HTERT RPE-1 (cell line): ENCODE measurements around the gene ZMIZ2.
"Not testable (repeated sequence)": the region's sequence is repeated elsewhere in the genome, so short reads cannot be mapped to it uniquely, and the experiment has no call there.

ENCODE experiments used
- in situ Hi-C: fragments of 300-500 bp; cut with MboI; formaldehyde crosslinking; loops from 4 replicates; pipeline ENCODE4 v1.14.3; 2020; ENCODE audit warnings: low sequenced_read_pairs

The ZMIZ2 gene

DNA sequence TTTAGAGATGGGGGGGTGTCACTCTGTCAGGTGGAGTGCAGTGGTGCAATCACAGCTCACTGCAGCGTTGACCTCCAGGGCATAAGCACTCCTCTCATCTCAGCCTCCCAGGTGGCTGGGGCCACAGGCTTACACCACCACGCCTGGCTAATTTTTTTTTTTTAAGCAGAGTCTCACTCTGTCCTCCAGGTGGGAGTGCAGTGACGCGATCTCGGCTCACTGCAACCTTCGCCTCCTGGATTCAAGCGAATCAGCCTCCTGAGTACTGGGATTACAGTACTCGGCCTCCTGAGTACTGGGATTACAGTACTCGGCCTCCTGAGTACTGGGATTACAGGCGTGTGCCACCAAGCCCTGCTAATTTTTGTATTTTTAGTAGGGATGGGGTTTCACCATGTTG, 24.2 kb downstream of the ZMIZ2 start:
- in situ Hi-C loops, result no loop called here

DNA sequence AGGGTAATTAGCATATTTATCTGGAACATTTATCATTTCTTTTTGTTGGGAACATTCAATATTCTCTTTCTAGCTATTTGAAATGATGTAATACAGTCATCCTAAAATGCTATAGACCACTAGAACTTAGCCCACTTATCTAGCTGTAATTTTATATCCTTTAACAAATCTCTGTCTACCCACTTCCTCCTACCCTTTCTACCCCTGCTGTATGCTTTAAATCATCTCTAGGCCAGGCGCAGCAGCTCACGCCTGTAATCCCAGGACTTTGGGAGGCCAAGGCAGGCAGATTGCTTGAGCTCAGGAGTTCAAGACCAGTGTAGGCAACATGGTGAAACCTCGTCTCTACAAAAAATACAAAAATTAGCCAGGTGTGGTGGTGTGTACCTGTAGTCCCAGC, 25.8 kb downstream of the ZMIZ2 start:
- in situ Hi-C loops, result not testable (repeated sequence)

DNA sequence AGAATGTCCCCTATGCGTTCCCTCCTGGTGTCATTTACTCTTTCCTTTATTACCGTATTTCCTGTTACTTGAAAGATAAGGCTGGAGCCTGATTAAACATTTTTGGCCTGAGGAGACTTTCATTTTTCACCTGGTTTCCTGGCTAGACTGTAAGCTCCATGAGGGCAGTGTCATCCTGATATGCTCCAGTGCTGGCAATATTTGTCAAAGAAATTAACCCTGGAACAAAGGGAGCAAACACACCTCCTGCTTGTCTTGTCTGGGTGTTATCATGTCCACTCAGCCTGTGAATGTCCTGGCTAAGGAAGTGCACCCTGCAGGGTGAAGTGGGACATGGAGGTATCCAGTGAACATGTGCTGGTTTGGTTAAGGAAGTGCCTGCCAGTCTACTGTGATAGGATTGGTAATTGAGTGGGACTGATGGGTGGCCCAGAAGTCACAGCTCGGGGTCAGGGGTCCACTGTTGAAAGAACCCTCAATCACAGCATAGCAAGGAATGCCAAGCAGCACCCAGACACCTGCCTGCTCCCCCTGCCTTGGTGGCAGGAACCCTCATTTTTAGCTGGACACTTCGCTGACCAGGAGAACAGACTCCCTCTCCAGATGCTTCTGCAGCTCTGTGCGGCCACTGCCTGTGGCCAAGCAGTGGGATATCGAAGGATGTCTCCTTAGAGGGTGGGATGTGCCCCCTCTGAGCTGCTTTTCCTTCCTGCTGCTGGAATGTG, 26.9 kb downstream of the ZMIZ2 start:
- in situ Hi-C loops, result no loop called here

DNA sequence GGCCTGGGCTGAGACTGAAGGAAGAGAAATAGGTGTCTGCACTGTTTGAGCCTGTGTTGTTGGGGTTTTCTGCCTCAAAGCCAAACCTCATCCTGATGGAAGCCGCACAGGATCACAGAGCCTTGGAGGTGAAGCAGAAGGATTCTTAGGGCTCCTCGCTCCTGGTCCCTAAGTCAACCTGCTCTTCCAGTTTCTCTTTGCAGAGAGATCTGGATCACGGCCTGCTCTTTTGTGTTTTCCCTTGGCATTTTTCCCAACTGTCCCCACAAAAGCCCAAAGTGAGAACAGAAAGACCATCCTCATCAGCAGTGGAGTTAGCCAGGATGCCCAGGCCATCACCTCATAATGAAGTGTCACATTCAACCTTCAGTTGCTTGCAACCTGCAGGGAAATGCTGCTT, 27.6 kb downstream of the ZMIZ2 start:
- in situ Hi-C loops, result no loop called here

DNA sequence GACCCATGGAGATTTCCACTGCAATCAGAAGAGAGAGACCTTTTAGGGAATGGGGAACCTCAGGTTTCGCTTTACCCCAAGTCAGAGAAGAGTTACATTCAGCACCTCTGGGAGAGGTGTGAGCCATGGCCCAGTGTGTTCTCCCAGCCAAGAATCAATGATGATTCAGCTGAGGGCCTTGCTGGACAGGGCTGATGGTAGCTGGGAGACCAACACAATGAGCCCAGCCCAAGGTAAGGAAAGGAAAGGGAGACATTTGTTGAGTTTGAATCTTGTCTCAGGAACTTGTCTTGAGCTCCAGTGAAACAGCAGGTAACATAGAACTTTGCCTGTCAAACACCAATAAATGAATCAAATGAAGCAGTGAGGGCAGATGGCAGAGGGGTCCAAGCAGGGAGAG, 33.8 kb downstream of the ZMIZ2 start:
- in situ Hi-C loops, result no loop called here

DNA sequence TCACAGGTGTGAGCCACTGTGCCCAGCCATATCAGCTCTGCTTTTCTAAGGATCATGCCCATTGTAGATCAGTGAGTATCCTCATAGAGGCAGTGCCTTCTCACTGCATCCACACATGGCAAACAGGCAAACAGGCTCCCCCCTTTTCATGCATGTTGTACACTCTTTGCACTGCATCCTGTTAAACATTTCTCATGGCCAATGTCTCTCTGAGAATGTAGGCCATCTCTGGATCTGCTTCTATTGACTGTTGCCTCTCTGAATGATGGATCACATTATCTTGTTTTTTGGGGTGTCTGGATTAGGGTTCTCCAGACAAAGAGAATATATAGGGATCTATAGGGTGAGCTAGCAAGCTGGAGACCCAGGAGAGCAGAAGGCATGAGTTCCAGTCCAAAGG, 34.8 kb downstream of the ZMIZ2 start:
- in situ Hi-C loops, result no loop called here

DNA sequence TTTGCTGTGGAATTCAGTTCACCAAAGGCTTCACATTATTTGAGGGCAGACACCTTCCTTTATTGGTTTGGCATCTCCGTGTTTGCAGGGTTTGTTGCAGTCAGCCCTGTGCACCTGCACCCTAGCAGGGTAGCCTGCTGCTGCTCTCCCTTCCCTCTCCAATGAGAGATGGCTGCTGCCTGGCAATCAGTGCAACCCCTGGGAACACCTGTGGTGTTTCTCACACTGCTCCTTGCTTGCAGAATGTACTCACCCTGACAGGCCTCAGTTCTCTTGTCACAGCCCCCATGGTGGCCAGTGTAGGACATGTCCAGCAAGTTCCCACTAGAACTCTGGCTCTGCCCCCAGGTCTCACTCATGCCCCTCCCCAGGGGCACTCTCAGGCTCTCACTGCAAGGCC, 35.7 kb downstream of the ZMIZ2 start:
- in situ Hi-C loops, result no loop called here

DNA sequence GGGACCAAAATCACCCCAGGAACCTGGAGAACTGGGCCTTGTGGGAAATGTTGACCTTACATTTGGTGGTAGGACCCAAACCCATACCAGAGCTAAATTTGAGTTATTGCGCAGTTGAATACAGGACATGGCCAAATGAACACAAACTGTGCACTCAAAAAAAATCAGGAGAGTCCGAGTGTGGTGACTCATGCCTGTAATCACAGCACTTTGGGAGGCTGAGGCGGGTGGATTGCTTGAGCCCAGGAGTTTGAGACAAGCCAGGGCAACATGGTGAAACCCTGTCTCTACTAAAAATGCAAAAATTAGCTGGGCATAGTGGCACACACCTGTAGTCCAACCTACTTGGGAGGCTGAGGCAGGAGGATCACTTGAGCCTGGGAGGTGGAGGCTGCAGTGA, 36.6 kb downstream of the ZMIZ2 start:
- in situ Hi-C loops, result not testable (repeated sequence)

DNA sequence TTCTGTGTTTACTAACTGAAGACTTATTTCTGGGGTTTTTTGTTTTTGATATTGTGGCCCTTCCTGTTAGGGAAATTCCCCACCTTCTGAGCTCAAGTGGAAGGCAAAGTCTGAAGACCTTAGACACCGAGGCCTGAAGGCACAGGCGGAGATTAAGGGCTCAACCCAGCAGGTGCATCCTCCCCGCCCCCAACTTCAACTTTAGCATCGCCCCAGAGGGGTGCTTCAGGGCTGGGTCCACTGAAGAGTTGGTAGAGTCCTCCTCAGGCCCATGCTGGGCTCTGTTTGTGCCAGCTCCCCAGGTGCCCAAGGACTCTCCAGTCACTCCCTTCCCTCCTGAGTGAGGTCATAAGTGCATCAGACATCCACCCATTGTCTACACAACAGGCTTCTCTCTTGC, 38.4 kb downstream of the ZMIZ2 start:
- in situ Hi-C loops, result no loop called here

DNA sequence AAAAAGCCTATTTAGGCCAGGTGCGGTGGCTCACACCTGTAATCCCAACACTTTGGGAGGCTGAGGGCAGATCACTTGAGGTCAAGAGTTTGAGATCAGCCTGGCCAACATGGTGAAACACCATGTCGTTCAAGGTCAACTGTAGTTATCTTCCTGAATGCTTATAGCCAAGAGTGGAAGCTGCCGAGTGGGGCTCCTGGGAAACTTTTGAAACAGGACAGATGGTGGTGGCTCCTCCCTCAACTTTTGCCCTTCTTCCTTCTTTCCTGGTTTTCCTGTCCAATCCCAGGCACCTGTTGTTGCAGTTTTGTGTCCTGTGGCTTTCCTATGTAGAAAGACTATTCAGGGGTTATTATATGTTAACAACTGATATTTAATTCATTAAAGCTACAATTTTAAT, 39.1 kb downstream of the ZMIZ2 start:
- in situ Hi-C loops, result no loop called here

DNA sequence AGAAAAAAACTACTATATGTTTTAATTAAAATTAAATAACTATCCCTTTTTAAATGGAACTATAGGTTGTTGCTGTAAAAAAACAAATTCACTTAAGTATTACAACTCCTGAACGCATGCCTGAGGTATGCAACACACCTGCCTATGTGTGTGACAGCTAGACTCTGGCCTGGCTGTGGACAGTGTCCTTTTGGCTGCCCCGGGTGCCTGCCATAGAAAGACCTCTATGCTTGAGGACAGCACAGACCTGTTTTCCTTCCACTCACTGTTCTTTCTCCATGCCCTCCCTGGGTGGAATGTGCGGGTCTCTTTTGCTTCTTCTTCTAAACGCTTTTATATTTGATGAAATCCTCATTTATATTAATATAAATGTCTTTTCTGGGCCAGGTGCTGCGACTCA, 41.3 kb downstream of the ZMIZ2 start:
- in situ Hi-C loops, result no loop called here

DNA sequence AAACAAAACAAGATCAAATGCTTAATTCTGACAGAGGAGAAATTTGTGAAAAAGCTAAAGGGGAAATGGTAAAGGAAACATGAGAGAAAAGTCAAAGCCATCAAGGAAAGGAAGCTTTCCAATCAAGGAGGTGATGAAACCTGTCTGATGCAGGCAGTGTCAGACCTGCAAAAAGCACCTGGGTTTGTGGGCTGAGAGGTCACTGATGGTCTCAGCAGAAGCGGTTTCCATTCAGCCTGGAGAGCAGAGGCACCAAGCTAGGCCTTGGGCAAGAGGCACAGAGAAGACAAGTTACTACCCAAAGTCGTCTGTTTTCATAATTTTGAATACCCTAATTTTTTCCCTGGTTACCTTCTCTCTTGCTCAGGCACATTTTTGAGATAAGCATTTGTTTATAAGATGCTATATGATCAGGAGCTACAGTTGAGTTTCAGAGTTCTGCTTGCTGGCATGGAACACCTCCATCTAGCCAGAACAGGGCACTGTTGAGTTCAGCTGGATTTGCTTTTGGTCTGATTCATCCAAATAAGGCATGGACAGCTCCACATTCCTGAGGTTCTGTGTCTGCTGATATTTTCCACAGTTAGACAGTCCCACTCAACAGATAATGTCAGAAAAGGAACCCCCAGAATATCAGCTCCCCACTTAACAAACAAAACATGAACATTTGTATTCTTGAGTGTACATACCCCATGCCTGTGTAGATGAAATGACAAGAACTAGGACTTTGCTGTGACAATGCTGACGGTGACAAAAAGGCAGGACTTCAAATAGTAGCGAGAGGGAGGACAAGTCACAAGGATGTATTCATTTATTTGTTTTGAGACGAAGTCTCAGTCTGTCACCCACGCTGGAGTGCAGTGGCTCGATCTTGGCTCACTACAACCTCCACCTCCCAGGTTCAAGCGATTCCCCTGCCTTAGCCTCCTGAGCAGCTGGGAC, 42.9 kb downstream of the ZMIZ2 start:
- in situ Hi-C loops, result no loop called here

DNA sequence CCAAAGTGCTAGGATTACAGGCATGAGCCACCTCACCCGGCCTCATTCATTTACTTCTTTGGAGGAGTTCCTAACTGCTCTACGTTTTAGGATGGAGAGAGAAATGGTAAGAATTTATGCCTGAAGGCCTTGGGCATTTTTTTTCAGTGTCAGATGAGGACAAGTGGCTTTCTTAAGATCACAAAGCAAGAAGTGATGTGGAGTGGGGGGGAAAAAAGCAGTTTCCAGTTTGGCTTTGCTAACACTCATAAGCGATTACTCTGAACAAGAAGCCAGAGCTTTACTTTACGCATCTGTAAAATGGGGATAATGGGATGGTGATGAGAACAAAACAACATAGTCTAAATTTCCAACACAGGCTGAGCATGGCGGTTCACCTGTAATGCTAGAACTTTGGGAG, 45.3 kb downstream of the ZMIZ2 start:
- in situ Hi-C loops, result no loop called here

DNA sequence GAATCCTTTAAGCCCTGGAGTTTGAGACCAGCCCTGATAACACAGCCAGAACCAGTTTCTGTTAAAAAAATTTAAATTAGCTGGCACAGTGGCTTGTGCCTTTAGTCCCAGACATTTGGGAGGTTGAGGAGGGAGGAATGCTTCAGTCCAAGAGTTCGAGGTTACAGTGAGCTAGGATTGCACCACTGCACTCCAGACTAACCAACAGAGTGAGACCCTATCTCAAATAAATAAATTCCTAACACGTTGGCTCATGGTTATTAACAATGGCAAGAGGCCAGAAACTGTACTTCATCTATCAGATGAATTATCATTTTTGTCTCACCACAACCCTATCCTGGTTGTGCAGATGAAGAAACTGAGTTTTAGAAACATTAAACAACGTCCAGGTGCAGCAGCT, 45.7 kb downstream of the ZMIZ2 start:
- in situ Hi-C loops, result no loop called here

DNA sequence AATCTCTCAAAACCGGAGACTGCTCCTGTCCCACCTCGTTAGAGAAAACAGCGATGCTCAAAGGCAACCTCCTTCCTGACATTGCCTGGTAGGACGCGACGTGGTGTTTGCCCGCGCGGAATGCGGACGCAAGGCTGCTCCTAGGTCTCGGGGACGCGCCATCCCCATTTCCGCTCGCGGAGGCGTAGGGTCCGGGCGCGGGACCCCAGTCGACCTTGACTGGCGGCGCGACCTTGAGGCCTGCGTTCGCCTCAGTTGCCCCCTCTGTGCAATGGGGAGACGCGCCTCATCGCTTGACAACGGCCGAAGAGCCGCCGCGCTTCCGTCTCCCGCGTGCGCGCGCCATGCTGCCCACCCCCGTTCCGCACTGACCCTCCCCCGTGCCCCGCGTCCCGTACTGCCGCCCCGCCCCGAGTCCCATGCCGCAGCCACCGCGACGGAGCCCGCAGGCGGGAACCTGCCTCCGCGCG, 47.4 kb downstream of the ZMIZ2 start:
- in situ Hi-C loops, result no loop called here

DNA sequence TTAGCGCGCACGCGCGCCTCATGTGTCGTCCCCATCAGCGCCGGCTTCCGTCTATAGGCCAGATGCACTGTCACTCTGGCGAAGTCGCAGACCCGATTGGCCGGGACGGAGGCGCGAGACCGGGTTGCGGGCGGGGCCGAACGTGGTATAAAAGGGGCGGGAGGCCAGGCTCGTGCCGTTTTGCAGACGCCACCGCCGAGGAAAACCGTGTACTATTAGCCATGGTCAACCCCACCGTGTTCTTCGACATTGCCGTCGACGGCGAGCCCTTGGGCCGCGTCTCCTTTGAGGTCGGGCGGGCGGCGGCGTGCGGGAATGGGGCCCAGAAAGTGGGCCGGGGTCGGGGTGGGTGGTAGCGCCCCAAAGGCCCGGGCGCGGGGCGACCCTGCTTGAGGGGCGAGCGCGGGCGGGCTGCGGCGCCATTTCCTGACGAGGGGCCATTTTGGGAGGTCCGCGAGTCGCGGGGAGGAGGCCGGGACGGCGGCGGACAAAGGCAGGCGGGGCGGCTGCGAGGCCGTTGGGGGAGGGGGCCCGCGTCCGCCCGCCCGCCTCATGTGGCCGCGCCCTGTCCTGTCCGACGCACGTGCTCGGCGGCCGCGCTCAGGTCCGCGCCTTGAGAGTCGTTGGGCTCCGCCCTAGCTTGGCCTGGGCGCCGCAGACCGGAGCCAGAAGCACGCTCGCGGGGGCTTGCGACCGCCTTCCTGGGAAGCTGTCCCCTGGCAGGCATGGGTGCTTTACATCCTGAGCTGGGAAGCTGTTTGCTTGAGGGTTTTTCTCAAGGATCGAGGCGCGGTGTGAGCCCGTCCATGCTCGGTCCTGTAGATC, 48.1 kb downstream of the ZMIZ2 start, which contains the start of gene PPIA:
TSS of gene PPIA (plus strand) at position 178 of the 825 bp plus-strand sequence. CDS start at position 222, 44 bp downstream.
- in situ Hi-C loops, result no loop called here

DNA sequence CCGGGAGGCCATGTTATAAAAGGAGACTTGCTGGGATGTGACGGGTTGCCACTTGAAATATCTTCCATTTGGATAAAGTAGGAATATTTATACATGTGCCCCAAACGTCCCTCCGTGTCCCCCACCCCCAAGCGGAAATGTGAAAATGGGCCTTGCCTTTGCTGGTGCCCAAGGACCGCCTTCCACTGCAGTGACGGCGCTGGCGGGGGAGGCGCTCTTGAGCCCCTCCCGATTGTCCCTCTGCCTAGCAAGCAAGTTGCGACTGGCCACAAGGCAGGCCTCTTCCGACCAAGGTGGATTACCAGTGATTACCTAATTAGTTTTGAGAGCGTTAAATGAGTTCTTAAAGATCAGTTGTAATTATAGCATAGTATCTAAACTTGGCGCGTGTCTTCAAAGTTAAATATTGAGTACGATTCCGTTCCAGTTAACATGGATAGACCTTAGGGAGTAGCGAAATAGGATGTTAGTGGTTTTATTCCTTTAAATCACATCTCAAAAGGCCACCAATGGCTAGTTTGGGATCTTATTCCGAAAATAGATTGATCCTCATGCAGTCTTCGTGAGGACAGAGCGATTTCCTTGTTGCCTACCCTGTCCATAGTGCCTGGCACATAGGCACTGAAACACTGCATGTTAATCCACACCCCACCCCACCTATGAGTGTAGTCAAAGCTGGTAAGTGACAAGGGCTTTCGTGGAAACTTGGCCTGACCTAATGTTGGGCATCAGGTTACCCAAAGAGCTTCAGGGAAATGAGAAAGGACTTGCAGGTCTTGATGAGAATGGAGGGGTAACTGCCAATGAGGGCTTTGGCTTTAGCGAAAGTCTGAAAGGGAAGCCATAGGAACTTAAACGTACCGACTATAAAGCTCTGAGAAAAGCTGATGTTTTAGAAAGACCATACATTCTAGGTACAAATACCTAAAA, 48.9 kb downstream of the ZMIZ2 start:
- in situ Hi-C loops, result no loop called here

DNA sequence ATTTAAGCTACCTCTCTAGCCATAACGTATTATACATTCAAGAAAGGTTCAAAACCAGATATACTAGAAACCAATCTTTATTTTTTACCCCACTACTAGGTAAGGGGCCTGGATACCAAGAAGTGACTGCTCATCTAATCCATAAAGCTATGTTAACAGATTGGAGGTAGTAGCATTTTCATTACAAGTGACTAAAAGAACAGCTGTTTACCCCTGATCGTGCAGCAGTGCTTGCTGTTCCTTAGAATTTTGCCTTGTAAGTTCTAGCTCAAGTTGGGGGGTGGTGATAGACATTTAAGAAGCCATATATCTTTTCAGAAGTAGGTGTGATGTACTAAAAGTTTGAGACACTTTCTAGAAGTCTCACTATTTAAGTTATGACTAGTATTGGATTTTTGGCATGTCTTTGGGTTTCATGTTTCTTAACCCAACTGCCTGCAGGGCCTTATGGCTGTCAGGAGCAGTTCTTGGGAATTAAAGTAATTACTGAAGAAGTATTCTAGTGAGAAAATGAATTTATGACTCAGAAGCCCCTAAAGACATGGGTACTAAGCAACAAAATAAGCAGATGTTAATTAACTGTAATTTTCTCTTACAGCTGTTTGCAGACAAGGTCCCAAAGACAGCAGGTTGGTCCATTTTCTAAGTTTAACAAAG, 50.1 kb downstream of the ZMIZ2 start:
- in situ Hi-C loops, result no loop called here

DNA sequence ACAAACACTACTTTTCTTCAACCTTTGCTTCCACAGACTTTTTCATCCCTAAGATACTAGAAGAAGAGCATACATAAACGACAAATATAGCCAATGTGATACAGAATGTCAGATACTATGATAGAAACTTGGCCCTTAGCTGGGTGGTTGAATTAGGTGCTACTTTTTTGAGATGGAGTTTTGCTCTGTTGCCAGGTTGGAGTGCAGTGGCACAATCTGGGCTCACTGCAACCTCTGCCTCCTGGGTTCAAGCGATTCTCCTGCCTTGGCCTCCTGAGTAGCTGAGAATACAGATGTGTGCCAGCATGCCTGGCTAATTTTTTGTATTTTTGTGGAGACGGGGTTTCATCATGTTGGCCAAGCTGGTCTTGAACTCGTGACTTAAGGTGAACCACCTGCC, 51.3 kb downstream of the ZMIZ2 start:
- in situ Hi-C loops, result no loop called here

DNA sequence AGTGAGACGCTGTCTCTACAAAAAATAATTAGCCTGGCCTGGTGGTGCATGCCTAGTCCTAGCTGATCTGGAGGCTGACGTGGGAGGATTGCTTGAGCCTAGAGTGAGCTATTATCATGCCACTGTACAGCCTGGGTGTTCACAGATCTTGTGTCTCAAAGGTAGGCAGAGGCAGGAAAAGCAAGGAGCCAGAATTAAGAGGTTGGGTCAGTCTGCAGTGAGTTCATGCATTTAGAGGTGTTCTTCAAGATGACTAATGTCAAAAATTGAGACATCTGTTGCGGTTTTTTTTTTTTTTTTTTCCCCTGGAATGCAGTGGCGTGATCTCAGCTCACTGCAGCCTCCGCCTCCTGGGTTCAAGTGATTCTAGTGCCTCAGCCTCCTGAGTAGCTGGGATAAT, 53.2 kb downstream of the ZMIZ2 start:
- in situ Hi-C loops, result no loop called here
